Measurements from ENCODE around the gene PTPA. TPM values are rescaled to one million over a fixed set of nuclear protein-coding genes. Genes with fewer than 3 reads are reported as not detected.

PTPA gene
- total and polyA plus RNA-seq, 2 donors (not counting 3 experiments of a cell fraction or from before 2014, with no cell fraction given), result 97.7 to 121 TPM

- no peak within 1 kb of the TSS for H3K27ac ChIP-seq (ENCODE audit: insufficient read depth, low read depth, low read length)
- H3K4me3 ChIP-seq (replicated peaks in 1 of 3; ENCODE audit: insufficient read depth in 1 of 3, low read depth in 1 of 3, low read length in 3 of 3), result peak within 1 kb of the TSS; percentile 74 to 81 (median 79)
- peak within 1 kb of the TSS; percentile 68 for H3K4me2 ChIP-seq (ENCODE audit: insufficient read depth, low read length)
- intact Hi-C loops (cut with micrococcal nuclease), result loop anchor here (2.0 to 5.0 kb wide), 2 partner anchors 144 to 391 kb away; no protein-coding TSS in a partner anchor
- POLR2A ChIA-PET, result interaction anchor here (0.6 to 5.6 kb wide), 29 partner anchors 9 to 448 kb away, joined by 3 to 39 read pairs (median 3); partner anchors contain the start of genes C9orf50 and NTMT1
- DNase-seq (ENCODE audit: low read depth, low spot score) (peak; percentile 90), FAIRE-seq (peak; percentile 95)
- H3K9ac ChIP-seq (replicated peaks; ENCODE audit: extremely low read depth, insufficient read depth, low read length), result peak within 1 kb of the TSS; percentile 80
- H3K4me1 ChIP-seq (ENCODE audit: control insufficient read depth, extremely low read depth, insufficient read depth, low read length), result peaks cover 21% of the 10 kb centered on the region
- H3K79me2 ChIP-seq (ENCODE audit: control insufficient read depth, insufficient read depth, low read length), result peaks cover 13% of the 10 kb centered on the region
- TSS peak; percentile 87 for BruUV-seq (replicated peaks)
- no peaks in the 10 kb centered on the region for H3K9me3 ChIP-seq (replicated peaks; ENCODE audit: control insufficient read depth, insufficient read depth, low read length)
- peak; percentile 100 for TF ChIP-seq POLR2AphosphoS5 (IDR thresholded peaks at IDR 0.05; ENCODE audit: insufficient read depth, low read depth, low read length)
- TF ChIP-seq EZH2 (IDR thresholded peaks at IDR 0.05; ENCODE audit: borderline replicate concordance, low read depth, low read length, severe bottlenecking), result no peak
- TF ChIP-seq POLR2A (IDR thresholded peaks at IDR 0.05; ENCODE audit: low read depth, low read length), result peak; percentile 100
- TF ChIP-seq FOS (IDR thresholded peaks at IDR 0.05; ENCODE audit: borderline replicate concordance, insufficient read depth, low read length), result no peak
- CTCF ChIA-PET, result interaction anchor here (0.6 to 9.3 kb wide), 8 partner anchors 11 to 448 kb away, joined by 3 to 287 read pairs (median 4); partner anchors contain the start of gene NTMT1
- no peaks in the 10 kb centered on the region for H3K27me3 ChIP-seq (ENCODE audit: control insufficient read depth in 2 of 2, insufficient read depth in 2 of 2, low read length in 2 of 2)
- dilution Hi-C loops (cut with MboI; ENCODE audit: extremely low pct_ligation_motif_present, low sequenced_read_pairs), result no loop called here
- no peaks in the 10 kb centered on the region for H3K36me3 ChIP-seq (ENCODE audit: control insufficient read depth in 2 of 2, extremely low read depth in 1 of 2, insufficient read depth in 2 of 2, low read length in 2 of 2)
- no peaks in the 10 kb centered on the region for H3K9me1 ChIP-seq (replicated peaks; ENCODE audit: control insufficient read depth, extremely low read depth, insufficient read depth, low read length)
- H4K20me1 ChIP-seq (replicated peaks; ENCODE audit: control insufficient read depth, extremely low read depth, insufficient read depth, low read length), result no peaks in the 10 kb centered on the region
- peak within 1 kb of the TSS; percentile 62 for H2AFZ ChIP-seq (ENCODE audit: low read depth, low read length)
Measured at GRCh38 chr9:129177791-129178567, 66.8 kb downstream of the PTPA start, which contains the start of gene IER5L. Gene IER5L, minus strand, starts transcription at chr9:129178261. Its CDS starts 209 bp downstream, at chr9:129178052.

Data from endothelial cell of umbilical vein (primary cell).